ENCODE measurements around the gene HOXA5.

Gene HOXA5

GRCh38 chr7:27131390-27131819 is 12.1 kb downstream of the HOXA5 start:
- DNase-seq, result no peak

- peak; percentile 77 for DNase-seq
These were observed 12.7 kb downstream of the HOXA5 start, which contains the start of gene HOXA4 for GRCh38 chr7:27130540-27131389. Gene HOXA4 (minus strand): TSS chr7:27130757. CDS start chr7:27130733, 24 bp downstream.

GRCh38 chr7:27129729-27130539 is 13.5 kb downstream of the HOXA5 start:
- DNase-seq, result no peak

GRCh38 chr7:27128776-27129728 is 14.4 kb downstream of the HOXA5 start:
- no peak for DNase-seq

- DNase-seq, result no peak
These were observed 15.4 kb downstream of the HOXA5 start for GRCh38 chr7:27128034-27128433.

GRCh38 chr7:27126596-27127327 is 16.7 kb downstream of the HOXA5 start:
- DNase-seq, result no peak

GRCh38 chr7:27125986-27126394 is 17.5 kb downstream of the HOXA5 start:
- no peak for DNase-seq

GRCh38 chr7:27124902-27125689 is 18.4 kb downstream of the HOXA5 start:
- no peak for DNase-seq

- no peak for DNase-seq
These were observed 19.2 kb downstream of the HOXA5 start for GRCh38 chr7:27124096-27124901.

- no peak for DNase-seq
These were observed 19.9 kb downstream of the HOXA5 start for GRCh38 chr7:27123477-27124053.

GRCh38 chr7:27123007-27123476 is 20.4 kb downstream of the HOXA5 start:
- no peak for DNase-seq

GRCh38 chr7:27122077-27122910 is 21.2 kb downstream of the HOXA5 start:
- DNase-seq, result no peak

- DNase-seq, result no peak
These were observed 21.8 kb downstream of the HOXA5 start for GRCh38 chr7:27121684-27122076.

GRCh38 chr7:27119412-27119911 is 24.0 kb downstream of the HOXA5 start:
- no peak for DNase-seq

- no peak for DNase-seq
These were observed 24.9 kb downstream of the HOXA5 start for GRCh38 chr7:27118580-27118979.

GRCh38 chr7:27117887-27118491 is 25.5 kb downstream of the HOXA5 start:
- DNase-seq, result no peak

- no peak for DNase-seq
These were observed 26.3 kb downstream of the HOXA5 start for GRCh38 chr7:27116962-27117886.

Data from activated naive CD4-positive, alpha-beta T cell treated with Interleukin-2 at 50 U/mL for 16 hours (primary cell).